ENCODE measurements around the gene COQ7. TPM values are rescaled to one million over a fixed set of nuclear protein-coding genes. Genes with fewer than 3 reads are reported as not detected.
A peak's percentile ranks its signal among the peaks of the same experiment; 100 is the strongest.

Gene COQ7
- total and polyA plus RNA-seq, 10 donors: 6.6 to 23.4 (median 13.0) TPM

DNA sequence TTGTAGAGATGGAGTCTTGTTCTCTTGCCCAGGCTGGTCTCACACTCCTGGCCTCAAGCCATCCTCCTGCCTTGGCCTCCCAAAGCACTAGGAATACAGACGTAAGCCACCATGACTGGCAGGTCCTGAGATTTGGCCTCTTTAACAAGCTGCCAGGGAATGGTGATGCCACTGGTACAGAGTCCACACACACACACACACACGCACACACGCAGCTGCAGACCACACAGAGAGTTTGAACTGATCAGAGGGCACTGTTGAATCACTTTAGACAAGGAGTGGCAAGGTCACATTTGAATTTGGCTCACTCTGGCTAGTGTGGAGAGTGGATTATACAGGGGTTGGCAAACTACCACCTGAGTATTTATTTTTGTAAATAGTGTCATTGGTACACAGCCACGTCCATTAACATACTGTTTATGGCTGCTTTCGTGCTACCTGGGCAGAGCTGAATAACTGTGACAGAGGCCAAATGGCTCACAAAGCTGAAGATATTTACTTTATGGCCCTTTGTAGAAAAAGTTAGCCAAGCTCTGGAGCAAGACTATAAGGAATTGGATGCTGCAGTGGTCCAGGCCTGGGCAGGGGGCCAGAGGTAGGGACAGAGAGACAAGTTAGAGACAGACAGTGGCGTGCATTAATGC is 56.2 kb downstream of the COQ7 start:
- Histone ChIP-seq H3K9me3 (peaks cover 0 to 7% (median 5%) of the 10 kb centered on the region in 8 donors), H3K4me1 (peaks cover 0 to 41% (median 19%) of the 10 kb centered on the region in 6 donors), H3K36me3 (peaks cover 0 to 3% (median 0%) of the 10 kb centered on the region in 6 donors), H3K27ac (no peak overlapping the region), H3K27me3 (replicated peaks in 1 of 7) (no peaks in the 10 kb centered on the region), H3K4me3 (no peak overlapping the region)
- TF ChIP-seq, protein P1, sequence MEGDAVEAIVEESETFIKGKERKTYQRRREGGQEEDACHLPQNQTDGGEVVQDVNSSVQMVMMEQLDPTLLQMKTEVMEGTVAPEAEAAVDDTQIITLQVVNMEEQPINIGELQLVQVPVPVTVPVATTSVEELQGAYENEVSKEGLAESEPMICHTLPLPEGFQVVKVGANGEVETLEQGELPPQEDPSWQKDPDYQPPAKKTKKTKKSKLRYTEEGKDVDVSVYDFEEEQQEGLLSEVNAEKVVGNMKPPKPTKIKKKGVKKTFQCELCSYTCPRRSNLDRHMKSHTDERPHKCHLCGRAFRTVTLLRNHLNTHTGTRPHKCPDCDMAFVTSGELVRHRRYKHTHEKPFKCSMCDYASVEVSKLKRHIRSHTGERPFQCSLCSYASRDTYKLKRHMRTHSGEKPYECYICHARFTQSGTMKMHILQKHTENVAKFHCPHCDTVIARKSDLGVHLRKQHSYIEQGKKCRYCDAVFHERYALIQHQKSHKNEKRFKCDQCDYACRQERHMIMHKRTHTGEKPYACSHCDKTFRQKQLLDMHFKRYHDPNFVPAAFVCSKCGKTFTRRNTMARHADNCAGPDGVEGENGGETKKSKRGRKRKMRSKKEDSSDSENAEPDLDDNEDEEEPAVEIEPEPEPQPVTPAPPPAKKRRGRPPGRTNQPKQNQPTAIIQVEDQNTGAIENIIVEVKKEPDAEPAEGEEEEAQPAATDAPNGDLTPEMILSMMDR (IDR thresholded peaks at IDR 0.05 in 8 of 11, conservative IDR thresholded peaks at IDR 0.05 in 3 of 11): no peak
- TF ChIP-seq POLR2AphosphoS5 (IDR thresholded peaks at IDR 0.05) (no peak), POLR2A (IDR thresholded peaks at IDR 0.05) (no peak)
- 86 to 96% (median 90%) methylated on average over 6 of the region's 6 CpGs for WGBS, 5 donors
- DNase-seq: no peak
- intact Hi-C loops (cut with DNase I; ENCODE audit: low total_unique reads): no loop called here

DNA sequence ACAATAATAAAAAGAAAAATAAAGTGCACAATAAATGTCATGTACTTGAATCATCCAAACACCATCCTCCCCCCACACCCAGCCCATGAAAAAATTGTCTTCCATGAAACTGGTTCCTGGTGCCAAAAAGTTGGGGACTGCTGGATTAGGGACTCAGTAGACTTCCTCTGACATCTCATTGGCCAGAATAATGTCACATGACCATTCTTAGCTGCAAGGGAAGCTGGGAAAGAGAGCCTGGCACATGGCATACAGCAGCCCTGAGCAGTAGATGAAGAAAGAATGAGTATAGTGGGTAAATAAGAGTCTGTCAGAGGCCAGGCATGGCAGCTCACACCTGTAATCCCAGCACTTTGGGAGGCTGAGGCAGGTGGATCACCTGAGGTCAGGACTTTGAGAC is 58.9 kb downstream of the COQ7 start:
- no peak for DNase-seq
- H3K9me3 ChIP-seq: peaks cover 0 to 7% (median 5%) of the 10 kb centered on the region in 8 donors
- intact Hi-C loops (cut with DNase I; ENCODE audit: low total_unique reads): no loop called here

DNA sequence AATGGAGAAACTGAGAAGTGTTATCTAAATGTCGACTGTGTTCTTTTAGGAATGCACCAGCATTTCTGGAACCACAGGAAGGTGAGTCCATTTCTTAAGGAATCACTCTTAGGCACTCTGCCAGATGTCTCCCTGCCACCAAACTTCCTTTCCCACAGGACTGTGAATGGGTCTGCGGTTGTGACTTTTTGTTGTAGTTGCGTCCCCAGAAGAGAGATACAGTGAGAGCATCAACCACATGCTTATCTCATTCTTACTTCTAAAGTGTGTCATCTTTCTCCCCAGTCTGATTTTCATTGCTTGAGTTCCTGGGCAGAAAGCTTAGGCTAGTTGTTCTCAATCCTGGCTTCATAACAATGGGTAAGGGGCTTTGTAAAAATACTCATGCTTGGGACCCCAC is 59.8 kb downstream of the COQ7 start:
- H3K27ac ChIP-seq: peak overlapping the region in 2 of 8 donors; percentile 27 to 58

More for the DNA sequence above, 58.9 kb downstream of the COQ7 start:
- no peak overlapping the region for H3K4me3 ChIP-seq
- TF ChIP-seq POLR2A (IDR thresholded peaks at IDR 0.05) (no peak), POLR2AphosphoS5 (IDR thresholded peaks at IDR 0.05) (no peak)
- TF ChIP-seq, protein P1 (IDR thresholded peaks at IDR 0.05 in 8 of 11, conservative IDR thresholded peaks at IDR 0.05 in 3 of 11): no peak
- peaks cover 7 to 45% (median 20%) of the 10 kb centered on the region in 6 donors for H3K4me1 ChIP-seq
- peaks cover 0 to 3% (median 0%) of the 10 kb centered on the region in 6 donors for H3K36me3 ChIP-seq
- H3K27me3 ChIP-seq (replicated peaks in 1 of 7): no peaks in the 10 kb centered on the region
- H3K27ac ChIP-seq: no peak overlapping the region

DNA sequence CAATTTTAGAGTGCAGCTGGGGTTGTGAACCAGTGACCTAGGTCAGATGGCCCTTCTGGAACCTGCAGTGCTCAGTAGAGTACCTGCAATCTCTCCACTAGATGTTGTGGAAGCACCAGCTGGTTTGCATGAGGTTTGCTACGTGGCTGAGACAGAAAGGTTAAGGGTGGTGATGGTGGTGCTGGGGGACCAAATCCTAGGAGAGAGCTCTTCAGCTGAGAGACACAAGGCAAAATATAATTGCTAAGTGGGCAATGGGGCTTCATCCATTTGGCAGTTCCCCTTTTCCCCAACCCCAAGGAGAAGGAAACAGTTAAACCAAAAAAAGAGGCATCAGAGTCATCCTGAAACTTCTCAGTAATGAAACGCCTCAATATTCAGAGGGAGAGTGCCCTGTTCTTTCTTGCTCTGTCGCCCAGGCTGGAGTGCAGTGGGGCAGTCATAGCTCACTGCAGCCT is 60.3 kb downstream of the COQ7 start:
- peaks cover 0 to 7% (median 5%) of the 10 kb centered on the region in 8 donors for H3K9me3 ChIP-seq
- 37 to 53% (median 39%) methylated on average over 3 of the region's 3 CpGs for WGBS, 5 donors
- peaks cover 7 to 52% (median 24%) of the 10 kb centered on the region in 6 donors for H3K4me1 ChIP-seq
- no peak for DNase-seq
- intact Hi-C loops (cut with DNase I; ENCODE audit: low total_unique reads): no loop called here
- peak overlapping the region in 3 of 8 donors; percentile 5 to 58 (median 27) for H3K27ac ChIP-seq
- H3K36me3 ChIP-seq: no peaks in the 10 kb centered on the region
- no peaks in the 10 kb centered on the region for H3K27me3 ChIP-seq (replicated peaks in 1 of 7)
- no peak for TF ChIP-seq POLR2AphosphoS5 (IDR thresholded peaks at IDR 0.05)
- TF ChIP-seq, protein P1 (IDR thresholded peaks at IDR 0.05 in 8 of 11, conservative IDR thresholded peaks at IDR 0.05 in 3 of 11): no peak
- no peak for TF ChIP-seq POLR2A (IDR thresholded peaks at IDR 0.05)
- H3K4me3 ChIP-seq: no peak overlapping the region

More for the DNA sequence above, 59.8 kb downstream of the COQ7 start:
- peaks cover 0 to 7% (median 5%) of the 10 kb centered on the region in 8 donors for H3K9me3 ChIP-seq
- DNase-seq: no peak
- TF ChIP-seq POLR2AphosphoS5 (IDR thresholded peaks at IDR 0.05) (no peak), POLR2A (IDR thresholded peaks at IDR 0.05) (no peak)
- TF ChIP-seq, protein P1 (IDR thresholded peaks at IDR 0.05 in 8 of 11, conservative IDR thresholded peaks at IDR 0.05 in 3 of 11): no peak
- H3K36me3 ChIP-seq: no peaks in the 10 kb centered on the region
- no peak overlapping the region for H3K4me3 ChIP-seq
- WGBS, 5 donors: 55 to 75% (median 72%) methylated on average over 3 of the region's 3 CpGs
- intact Hi-C loops (cut with DNase I; ENCODE audit: low total_unique reads): no loop called here
- H3K4me1 ChIP-seq: peaks cover 7 to 47% (median 24%) of the 10 kb centered on the region in 6 donors
- H3K27me3 ChIP-seq (replicated peaks in 1 of 7): no peaks in the 10 kb centered on the region

Data from spleen (tissue), 11 donors.